HepG2 (cell line): ENCODE measurements around the gene LARP4. TPM values are rescaled to one million over a fixed set of nuclear protein-coding genes. Genes with fewer than 3 reads are reported as not detected.
A peak's percentile ranks its signal among the peaks of the same experiment; 100 is the strongest.

Experiments
- ATRX ChIP-seq: sonication (generic); formaldehyde crosslinking; IDR thresholded peaks from 2 replicates; pipeline ENCODE4 v1.4.0; 2020; ENCODE audit warnings: missing genetic modification reagents, borderline replicate concordance
- CBX5 ChIP-seq: sonication (generic); formaldehyde crosslinking; IDR thresholded peaks from 2 replicates; pipeline ENCODE4 v1.4.0; 2020; ENCODE audit warnings: missing genetic modification reagents, borderline replicate concordance
- CREB1 ChIP-seq, 2 experiments: fragments of 450-650 bp in 1 of 2; IDR thresholded peaks; 2 replicates each; pipeline ENCODE4 v1.6.1; 2016 to 2017; ENCODE audit warnings: control low read depth in 1 of 2, mild to moderate bottlenecking in 1 of 2, missing compliant biosample characterization in 1 of 2, missing genetic modification characterization in 1 of 2
- HDAC1 ChIP-seq: sonication (generic); formaldehyde crosslinking; IDR thresholded peaks from 2 replicates; pipeline ENCODE4 v1.5.1; 2020; ENCODE audit warnings: mild to moderate bottlenecking, missing genetic modification reagents
- IKZF1 ChIP-seq: fragments of 450-650 bp; IDR thresholded peaks from 2 replicates; pipeline ENCODE4 v1.7.1; 2016
- KLF16 ChIP-seq, 2 experiments: sonication (generic) in 1 of 2; formaldehyde crosslinking in 1 of 2; IDR thresholded peaks; 2 replicates each; pipeline versions ENCODE4 v1.6.1 to v1.8.0; 2016 to 2023; ENCODE audit warnings: missing genetic modification reagents in 2 of 2, missing compliant biosample characterization in 1 of 2
- MAFG ChIP-seq: sonication (generic); formaldehyde crosslinking; IDR thresholded peaks from 2 replicates; pipeline ENCODE4 v1.5.1; 2020; ENCODE audit warnings: mild to moderate bottlenecking, missing genetic modification reagents
- MIER3 ChIP-seq: IDR thresholded peaks from 2 replicates; pipeline ENCODE4 v1.6.1; 2016; ENCODE audit warnings: missing compliant biosample characterization, borderline replicate concordance
- TBX3 ChIP-seq: fragments of 450-650 bp; IDR thresholded peaks from 2 replicates; pipeline ENCODE4 v1.6.1; 2017; ENCODE audit warnings: antibody characterized with exemption, mild to moderate bottlenecking, inconsistent platforms, borderline replicate concordance
- ZNF451 ChIP-seq: sonication (generic); formaldehyde crosslinking; IDR thresholded peaks from 2 replicates; pipeline ENCODE4 v1.5.0; 2020; ENCODE audit warnings: mild to moderate bottlenecking, missing genetic modification reagents
- ZSCAN20 ChIP-seq: sonication (generic); formaldehyde crosslinking; IDR thresholded peaks from 2 replicates; pipeline ENCODE4 v1.4.0; 2020; ENCODE audit warnings: missing genetic modification reagents, mild to moderate bottlenecking, borderline replicate concordance
- ZSCAN21 ChIP-seq: sonication (generic); formaldehyde crosslinking; IDR thresholded peaks from 2 replicates; pipeline ENCODE4 v1.8.0; 2022; ENCODE audit warnings: mild to moderate bottlenecking, missing genetic modification reagents, moderate library complexity, borderline replicate concordance
- polyA plus RNA-seq, 8 experiments: library from polyadenylated mRNA; depleted of rRNA in 3 of 8; stranded (reverse) in 7 of 8; unstranded in 1 of 8; fragments of >200 nt; fragmentation: Illumina TruSeq in 4 of 8; extraction: Trizol in 4 of 8; gene quantifications; 2 replicates each; pipeline versions ENCODE4 v1.2.1 to v1.2.3, GENCODE V29; 2011 to 2016; ENCODE audit warnings: low read depth in 4 of 8, missing spikeins in 1 of 8, mixed read lengths in 1 of 8; ENCODE audit not compliant: insufficient read depth in 1 of 8
- total RNA-seq, 5 experiments: library from RNA; depleted of rRNA; stranded (reverse); fragments of >200 nt; fragmentation: Illumina TruSeq; extraction: Trizol; gene quantifications; 2 replicates each; pipeline ENCODE4 v1.2.3, GENCODE V29; 2016; ENCODE audit warnings: low read depth in 1 of 5
- TF ChIP-seq, protein P1 (sequence below): sonication (generic); formaldehyde crosslinking; IDR thresholded peaks from 2 replicates; pipeline ENCODE4 v1.5.0; 2020; ENCODE audit warnings: mild to moderate bottlenecking, missing genetic modification reagents
- TF ChIP-seq, protein P2 (sequence below): sonication (generic); formaldehyde crosslinking; conservative IDR thresholded peaks from 2 replicates; pipeline ENCODE4 v1.4.0; 2020; ENCODE audit warnings: missing genetic modification reagents
- TF ChIP-seq, protein P3 (sequence below): IDR thresholded peaks from 2 replicates; pipeline ENCODE4 v1.6.1; 2018; ENCODE audit warnings: missing genetic modification reagents, mild to moderate bottlenecking, missing compliant biosample characterization
- TF ChIP-seq, protein P4 (sequence below): IDR thresholded peaks from 2 replicates; pipeline ENCODE4 v1.4.0; 2020; ENCODE audit warnings: mild to moderate bottlenecking, missing genetic modification reagents

LARP4 gene
- total and polyA plus RNA-seq, 2 of the 13 experiments (the other 11 are each of a cell fraction or from before 2014, with no cell fraction given): 16.4 to 42.7 TPM

DNA sequence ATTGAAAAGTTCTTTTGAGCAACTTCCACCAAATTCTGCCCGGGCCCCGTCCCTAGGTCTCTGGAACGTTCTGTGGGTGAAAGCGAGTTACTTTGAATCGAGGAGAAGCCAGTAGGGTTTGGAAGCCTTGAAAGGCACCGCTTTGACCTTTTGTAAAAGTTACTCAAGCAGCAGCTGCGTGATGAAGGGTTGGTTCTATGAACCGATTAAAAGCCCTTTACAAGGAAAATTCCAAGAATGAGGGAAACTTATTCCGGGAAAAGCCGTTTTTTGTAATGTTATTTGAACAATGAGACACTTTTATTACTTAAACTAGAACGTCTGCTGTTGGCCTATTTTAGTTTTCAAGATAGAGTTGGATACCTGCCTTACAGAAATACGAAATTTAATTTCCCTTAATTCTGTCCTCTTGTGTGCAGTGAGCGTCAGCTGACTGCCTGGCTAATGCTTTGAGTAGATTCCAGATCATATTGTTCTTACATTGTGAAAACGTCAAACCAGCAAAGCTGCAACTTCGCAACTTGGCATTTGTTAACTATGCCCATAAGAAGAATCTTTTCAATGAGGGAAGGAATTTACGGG is 906 bp downstream of the LARP4 start (continued):
- TF ChIP-seq, protein P1, sequence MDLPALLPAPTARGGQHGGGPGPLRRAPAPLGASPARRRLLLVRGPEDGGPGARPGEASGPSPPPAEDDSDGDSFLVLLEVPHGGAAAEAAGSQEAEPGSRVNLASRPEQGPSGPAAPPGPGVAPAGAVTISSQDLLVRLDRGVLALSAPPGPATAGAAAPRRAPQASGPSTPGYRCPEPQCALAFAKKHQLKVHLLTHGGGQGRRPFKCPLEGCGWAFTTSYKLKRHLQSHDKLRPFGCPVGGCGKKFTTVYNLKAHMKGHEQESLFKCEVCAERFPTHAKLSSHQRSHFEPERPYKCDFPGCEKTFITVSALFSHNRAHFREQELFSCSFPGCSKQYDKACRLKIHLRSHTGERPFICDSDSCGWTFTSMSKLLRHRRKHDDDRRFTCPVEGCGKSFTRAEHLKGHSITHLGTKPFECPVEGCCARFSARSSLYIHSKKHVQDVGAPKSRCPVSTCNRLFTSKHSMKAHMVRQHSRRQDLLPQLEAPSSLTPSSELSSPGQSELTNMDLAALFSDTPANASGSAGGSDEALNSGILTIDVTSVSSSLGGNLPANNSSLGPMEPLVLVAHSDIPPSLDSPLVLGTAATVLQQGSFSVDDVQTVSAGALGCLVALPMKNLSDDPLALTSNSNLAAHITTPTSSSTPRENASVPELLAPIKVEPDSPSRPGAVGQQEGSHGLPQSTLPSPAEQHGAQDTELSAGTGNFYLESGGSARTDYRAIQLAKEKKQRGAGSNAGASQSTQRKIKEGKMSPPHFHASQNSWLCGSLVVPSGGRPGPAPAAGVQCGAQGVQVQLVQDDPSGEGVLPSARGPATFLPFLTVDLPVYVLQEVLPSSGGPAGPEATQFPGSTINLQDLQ (CRISPR knock-in tag): no peak
- TF ChIP-seq HDAC1 (CRISPR knock-in tag) (no peak), CBX5 (CRISPR knock-in tag) (no peak), ATRX (no peak), ZSCAN20 (CRISPR knock-in tag) (peak; percentile 77; the same call in 1 of the 2 replicates), MAFG (CRISPR knock-in tag) (no peak), KLF16 (CRISPR knock-in tag; IDR thresholded peaks at IDR 0.05) (peak in 1 of 2 experiments; percentile 9; a peak in 1 of 4 replicates), TBX3 (no peak), IKZF1 (no peak), MIER3 (CRISPR knock-in tag) (no peak), ZNF451 (CRISPR knock-in tag) (no peak), CREB1 (IDR thresholded peaks at IDR 0.05) (no peak), CREB1 (CRISPR knock-in tag; IDR thresholded peaks at IDR 0.05) (no peak), ZSCAN21 (CRISPR knock-in tag) (no peak)
- TF ChIP-seq, protein P2, sequence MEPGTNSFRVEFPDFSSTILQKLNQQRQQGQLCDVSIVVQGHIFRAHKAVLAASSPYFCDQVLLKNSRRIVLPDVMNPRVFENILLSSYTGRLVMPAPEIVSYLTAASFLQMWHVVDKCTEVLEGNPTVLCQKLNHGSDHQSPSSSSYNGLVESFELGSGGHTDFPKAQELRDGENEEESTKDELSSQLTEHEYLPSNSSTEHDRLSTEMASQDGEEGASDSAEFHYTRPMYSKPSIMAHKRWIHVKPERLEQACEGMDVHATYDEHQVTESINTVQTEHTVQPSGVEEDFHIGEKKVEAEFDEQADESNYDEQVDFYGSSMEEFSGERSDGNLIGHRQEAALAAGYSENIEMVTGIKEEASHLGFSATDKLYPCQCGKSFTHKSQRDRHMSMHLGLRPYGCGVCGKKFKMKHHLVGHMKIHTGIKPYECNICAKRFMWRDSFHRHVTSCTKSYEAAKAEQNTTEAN (CRISPR knock-in tag): 0 out of 2 replicates have a peak, but pooled peaks have one; percentile 33
- TF ChIP-seq, protein P3, sequence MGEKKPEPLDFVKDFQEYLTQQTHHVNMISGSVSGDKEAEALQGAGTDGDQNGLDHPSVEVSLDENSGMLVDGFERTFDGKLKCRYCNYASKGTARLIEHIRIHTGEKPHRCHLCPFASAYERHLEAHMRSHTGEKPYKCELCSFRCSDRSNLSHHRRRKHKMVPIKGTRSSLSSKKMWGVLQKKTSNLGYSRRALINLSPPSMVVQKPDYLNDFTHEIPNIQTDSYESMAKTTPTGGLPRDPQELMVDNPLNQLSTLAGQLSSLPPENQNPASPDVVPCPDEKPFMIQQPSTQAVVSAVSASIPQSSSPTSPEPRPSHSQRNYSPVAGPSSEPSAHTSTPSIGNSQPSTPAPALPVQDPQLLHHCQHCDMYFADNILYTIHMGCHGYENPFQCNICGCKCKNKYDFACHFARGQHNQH (CRISPR knock-in tag): no peak
- TF ChIP-seq, protein P4, sequence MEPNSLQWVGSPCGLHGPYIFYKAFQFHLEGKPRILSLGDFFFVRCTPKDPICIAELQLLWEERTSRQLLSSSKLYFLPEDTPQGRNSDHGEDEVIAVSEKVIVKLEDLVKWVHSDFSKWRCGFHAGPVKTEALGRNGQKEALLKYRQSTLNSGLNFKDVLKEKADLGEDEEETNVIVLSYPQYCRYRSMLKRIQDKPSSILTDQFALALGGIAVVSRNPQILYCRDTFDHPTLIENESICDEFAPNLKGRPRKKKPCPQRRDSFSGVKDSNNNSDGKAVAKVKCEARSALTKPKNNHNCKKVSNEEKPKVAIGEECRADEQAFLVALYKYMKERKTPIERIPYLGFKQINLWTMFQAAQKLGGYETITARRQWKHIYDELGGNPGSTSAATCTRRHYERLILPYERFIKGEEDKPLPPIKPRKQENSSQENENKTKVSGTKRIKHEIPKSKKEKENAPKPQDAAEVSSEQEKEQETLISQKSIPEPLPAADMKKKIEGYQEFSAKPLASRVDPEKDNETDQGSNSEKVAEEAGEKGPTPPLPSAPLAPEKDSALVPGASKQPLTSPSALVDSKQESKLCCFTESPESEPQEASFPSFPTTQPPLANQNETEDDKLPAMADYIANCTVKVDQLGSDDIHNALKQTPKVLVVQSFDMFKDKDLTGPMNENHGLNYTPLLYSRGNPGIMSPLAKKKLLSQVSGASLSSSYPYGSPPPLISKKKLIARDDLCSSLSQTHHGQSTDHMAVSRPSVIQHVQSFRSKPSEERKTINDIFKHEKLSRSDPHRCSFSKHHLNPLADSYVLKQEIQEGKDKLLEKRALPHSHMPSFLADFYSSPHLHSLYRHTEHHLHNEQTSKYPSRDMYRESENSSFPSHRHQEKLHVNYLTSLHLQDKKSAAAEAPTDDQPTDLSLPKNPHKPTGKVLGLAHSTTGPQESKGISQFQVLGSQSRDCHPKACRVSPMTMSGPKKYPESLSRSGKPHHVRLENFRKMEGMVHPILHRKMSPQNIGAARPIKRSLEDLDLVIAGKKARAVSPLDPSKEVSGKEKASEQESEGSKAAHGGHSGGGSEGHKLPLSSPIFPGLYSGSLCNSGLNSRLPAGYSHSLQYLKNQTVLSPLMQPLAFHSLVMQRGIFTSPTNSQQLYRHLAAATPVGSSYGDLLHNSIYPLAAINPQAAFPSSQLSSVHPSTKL (CRISPR knock-in tag): no peak
